HCT116 (cell line): ENCODE data around the gene HDLBP. TPM values are rescaled to one million over a fixed set of nuclear protein-coding genes. Genes with fewer than 3 reads are reported as not detected.

Source experiments
- ATAC-seq: fragments of 200-7000 bp; cut with Tn5 transposase; 2 replicates; pipeline ENCODE4 v1.9.1; 2020; ENCODE audit warnings: mild to moderate bottlenecking, moderate library complexity
- BruUV-seq: library from RNA; stranded (reverse); fragments of 400-500 nt; replicated peaks from 2 replicates; lab custom pipeline; 2021; lab: Mats Ljungman, UMichigan
- CTCF ChIA-PET: fragments of 300-600 bp; sonication (Branson Sonifier 250); formaldehyde crosslinking; loops from one replicate; lab custom pipeline; 2021; ENCODE audit warnings: antibody characterized with exemption; lab: Charles Lee
- POLR2A ChIA-PET: fragments of 300-600, 350-600 bp; sonication (Branson Sonifier 250); formaldehyde crosslinking; loops from one replicate; lab custom pipeline; 2021; ENCODE audit warnings: antibody characterized with exemption; lab: Charles Lee
- RAD21 ChIA-PET, 2 experiments: fragments of 300-600 bp; sonication (Branson Sonifier 250); formaldehyde crosslinking; loops; one replicate each; lab custom pipeline; 2023; ENCODE audit warnings: low total read pairs in 2 of 2; ENCODE audit not compliant: uncharacterized antibody in 2 of 2, unreplicated experiment in 2 of 2, low non-redundant PET in 1 of 2; lab: Charles Lee
- DNase-seq: peaks from one replicate; pipeline ENCODE4 v3.0.0-alpha.2; 2010; ENCODE audit warnings: low read depth, low spot score
- H2AFZ ChIP-seq: fragments of 200-600 bp; shearing (Covaris generic), sonication (generic); 2 replicates; pipeline ENCODE4 v1.6.1; 2017; ENCODE audit warnings: low read depth, mixed run types, mixed read lengths, antibody characterized with exemption, low read length; ENCODE audit not compliant: poor library complexity, severe bottlenecking
- H3K27ac ChIP-seq: 2 replicates; pipeline ENCODE4 v1.5.1; 2012; ENCODE audit warnings: low read depth, low read length
- H3K27me3 ChIP-seq: fragments of 200-600 bp; sonication (generic); 2 replicates; pipeline ENCODE4 v1.6.1; 2016; ENCODE audit warnings: mixed run types, low read length, mixed read lengths; ENCODE audit not compliant: insufficient read depth
- H3K36me3 ChIP-seq, 2 experiments: fragments of 200-500 bp in 1 of 2; fragments of 200-600 bp in 1 of 2; sonication (Bioruptor generic) in 1 of 2; sonication (generic) in 1 of 2; 2 replicates each; pipeline versions ENCODE4 v1.5.1 to v1.6.1; 2014 to 2016; ENCODE audit warnings: low read length in 2 of 2, inconsistent platforms in 1 of 2, mixed read lengths in 1 of 2, mixed run types in 1 of 2; ENCODE audit not compliant: insufficient read depth in 2 of 2, control insufficient read depth in 1 of 2
- H3K4me1 ChIP-seq, 2 experiments: fragments of 200-600 bp in 1 of 2; sonication (generic) in 1 of 2; 2 replicates each; pipeline versions ENCODE4 v1.5.1 to v1.6.1; 2012 to 2017; ENCODE audit warnings: low read length in 2 of 2, inconsistent platforms in 1 of 2, mild to moderate bottlenecking in 1 of 2, mixed read lengths in 1 of 2, mixed run types in 1 of 2, moderate library complexity in 1 of 2; ENCODE audit not compliant: insufficient read depth in 2 of 2, control insufficient read depth in 1 of 2
- H3K4me2 ChIP-seq: fragments of 200-600 bp; sonication (generic); 2 replicates; pipeline ENCODE4 v1.6.1; 2017; ENCODE audit warnings: mixed run types, low read length, mixed read lengths
- H3K4me3 ChIP-seq, 2 experiments: fragments of 200-600 bp in 1 of 2; sonication (generic) in 1 of 2; replicated peaks in 1 of 2; 2 replicates each; pipeline ENCODE4 v1.5.1; 2011 to 2016; ENCODE audit warnings: low read length in 2 of 2, control low read depth in 1 of 2, low read depth in 1 of 2, mild to moderate bottlenecking in 1 of 2, mixed read lengths in 1 of 2, mixed run types in 1 of 2
- H3K79me2 ChIP-seq: fragments of 200-600 bp; sonication (generic); 2 replicates; pipeline ENCODE4 v1.6.1; 2017; ENCODE audit warnings: mild to moderate bottlenecking, mixed run types, low read length, moderate library complexity, mixed read lengths; ENCODE audit not compliant: insufficient read depth
- H3K9ac ChIP-seq: fragments of 200-600 bp; sonication (generic); 2 replicates; pipeline ENCODE4 v1.6.1; 2016; ENCODE audit warnings: low read length, mixed read lengths
- H3K9me2 ChIP-seq: fragments of 200-600 bp; sonication (generic), shearing (Covaris generic); 2 replicates; pipeline ENCODE4 v1.6.1; 2017; ENCODE audit warnings: mixed run types, mild to moderate bottlenecking, moderate library complexity; ENCODE audit not compliant: insufficient read depth
- H3K9me3 ChIP-seq, 2 experiments: fragments of 200-500 bp in 1 of 2; fragments of 200-600 bp in 1 of 2; sonication (Bioruptor generic) in 1 of 2; sonication (generic) in 1 of 2; 2 replicates each; pipeline ENCODE4 v1.6.1; 2014 to 2017; ENCODE audit warnings: low read length in 2 of 2, mixed read lengths in 2 of 2, inconsistent platforms in 1 of 2, low read depth in 1 of 2, mild to moderate bottlenecking in 1 of 2, mixed run types in 1 of 2, moderate library complexity in 1 of 2; ENCODE audit not compliant: control insufficient read depth in 1 of 2, insufficient read depth in 1 of 2
- H4K20me1 ChIP-seq: fragments of 200-600 bp; sonication (generic), shearing (Covaris generic); 2 replicates; pipeline ENCODE4 v1.6.1; 2017; ENCODE audit warnings: mixed run types, mild to moderate bottlenecking, moderate library complexity; ENCODE audit not compliant: insufficient read depth
- CEBPB ChIP-seq: IDR thresholded peaks from 2 replicates; pipeline ENCODE4 v1.6.1; 2012; ENCODE audit warnings: low read depth
- CTCF ChIP-seq, 3 experiments: fragments of 200-600 bp in 1 of 3; sonication (generic) in 1 of 3; IDR thresholded peaks in 2 of 3; conservative IDR thresholded peaks in 1 of 3; 2 replicates each; pipeline ENCODE4 v1.5.1; 2012 to 2017; ENCODE audit warnings: low read depth in 2 of 3, low read length in 2 of 3, antibody characterized with exemption in 1 of 3, borderline replicate concordance in 1 of 3, control low read depth in 1 of 3, mild to moderate bottlenecking in 1 of 3, mixed read lengths in 1 of 3, mixed run types in 1 of 3, moderate library complexity in 1 of 3; ENCODE audit not compliant: insufficient read depth in 1 of 3
- EGR1 ChIP-seq: IDR thresholded peaks from 2 replicates; pipeline ENCODE4 v1.6.1; 2012; ENCODE audit warnings: low read depth
- POLR2AphosphoS5 ChIP-seq: IDR thresholded peaks from 2 replicates; pipeline ENCODE4 v1.6.1; 2011; ENCODE audit warnings: mild to moderate bottlenecking, low read depth, low read length, moderate library complexity
- SP1 ChIP-seq: IDR thresholded peaks from 2 replicates; pipeline ENCODE4 v1.6.1; 2012; ENCODE audit warnings: low read depth
- SRF ChIP-seq: IDR thresholded peaks from 2 replicates; pipeline ENCODE4 v1.6.1; 2012; ENCODE audit warnings: low read depth
- TCF7L2 ChIP-seq: IDR thresholded peaks from 2 replicates; pipeline ENCODE4 v1.7.0; 2011; ENCODE audit warnings: borderline replicate concordance, inconsistent platforms; ENCODE audit not compliant: insufficient read depth, insufficient read length; ENCODE audit errors: extremely low read depth
- intact Hi-C: fragments of 100-400 bp; cut with micrococcal nuclease; formaldehyde crosslinking; loops from 2 replicates; pipeline ENCODE4 v1.10.0; 2022
- total RNA-seq: library from RNA; stranded (reverse); gene quantifications from one replicate; pipeline ENCODE4 v1.2.1, GENCODE V29; 2021; ENCODE audit not compliant: unreplicated experiment

HDLBP gene
- total RNA-seq, 1 experiment from 2014 or later, result 462 TPM

GRCh38 chr2:241249654-241250053 lies 65.8 kb downstream of the HDLBP start:
- DNase-seq (no peak), ATAC-seq (no peak)
- no TSS peak for BruUV-seq
- H3K4me3 ChIP-seq, result no peak overlapping the region
- intact Hi-C loops, result no loop called here
- H3K27ac ChIP-seq, result no peak overlapping the region
- peaks cover 12% of the 10 kb centered on the region for H3K79me2 ChIP-seq
- ChIA-PET POLR2A (no interaction called here), RAD21 (no interaction called here), CTCF (no interaction called here)
- no peaks in the 10 kb centered on the region for H3K9me3 ChIP-seq
- H3K9me2 ChIP-seq, result no peaks in the 10 kb centered on the region
- peaks cover under 1% of the 10 kb centered on the region; the same call in 1 of the 2 replicates for H4K20me1 ChIP-seq
- H2AFZ ChIP-seq, result no peak overlapping the region
- no peak for TF ChIP-seq SP1
- H3K4me2 ChIP-seq, result no peak overlapping the region
- no peak overlapping the region for H3K9ac ChIP-seq
- H3K36me3 ChIP-seq, result peaks cover 82 to 83% of the 10 kb centered on the region in 2 experiments
- no peaks in the 10 kb centered on the region for H3K4me1 ChIP-seq
- H3K27me3 ChIP-seq, result no peaks in the 10 kb centered on the region

- TF ChIP-seq CTCF (IDR thresholded peaks at IDR 0.05 in 2 of 3, conservative IDR thresholded peaks at IDR 0.05 in 1 of 3; ENCODE audit: borderline replicate concordance in 1 of 3, insufficient read depth in 1 of 3, low read depth in 2 of 3, low read length in 2 of 3) (no peak), SRF (no peak), EGR1 (no peak), POLR2AphosphoS5 (no peak), TCF7L2 (no peak), CEBPB (no peak)
- TF ChIP-seq, all 23 proteins: peak for 0
- Histone ChIP-seq H3K27ac (no peak overlapping the region), H2AFZ (no peak overlapping the region), H3K79me2 (peaks cover 17% of the 10 kb centered on the region), H4K20me1 (peaks cover 4% of the 10 kb centered on the region; the same call in 1 of the 2 replicates), H3K36me3 (peaks cover 84 to 86% of the 10 kb centered on the region in 2 experiments), H3K4me1 (no peaks in the 10 kb centered on the region), H3K27me3 (no peaks in the 10 kb centered on the region), H3K9me2 (no peaks in the 10 kb centered on the region), H3K9ac (no peak overlapping the region), H3K4me2 (no peak overlapping the region), H3K4me3 (no peak overlapping the region), H3K9me3 (no peaks in the 10 kb centered on the region)
- ChIA-PET POLR2A (no interaction called here), RAD21 (no interaction called here), CTCF (no interaction called here)
- no TSS peak for BruUV-seq
- intact Hi-C loops, result no loop called here
- ATAC-seq (no peak), DNase-seq (no peak)
Observed at GRCh38 chr2:241248897-241249296, 66.6 kb downstream of the HDLBP start.
